HFF-Myc (cell line): Measurements from ENCODE around the gene BTF3L4.

Source experiments
- DNase-seq: peaks from one replicate; pipeline ENCODE4 v3.0.0-alpha.2; 2011; ENCODE audit warnings: low read depth; ENCODE audit errors: extremely low read depth
- H3K4me3 ChIP-seq: replicated peaks from 2 replicates; pipeline ENCODE4 v1.5.1; 2011; ENCODE audit warnings: low read depth, mild to moderate bottlenecking, control low read depth, low read length
- CTCF ChIP-seq: IDR thresholded peaks from 2 replicates; pipeline ENCODE4 v1.5.1; 2012; ENCODE audit warnings: mild to moderate bottlenecking, low read depth, low read length, control low read depth; ENCODE audit errors: missing control alignments

BTF3L4 gene

GRCh38 chr1:52102336-52103013 is 46.4 kb downstream of the BTF3L4 start:
- no peak for DNase-seq
- no peak for TF ChIP-seq CTCF

GRCh38 chr1:52111492-52111891 is 55.4 kb downstream of the BTF3L4 start:
- TF ChIP-seq CTCF: no peak
- no peak for DNase-seq
- no peak overlapping the region for H3K4me3 ChIP-seq

More at GRCh38 chr1:52102336-52103013, 46.4 kb downstream of the BTF3L4 start:
- H3K4me3 ChIP-seq: no peak overlapping the region

- no peak for TF ChIP-seq CTCF
- no peak for DNase-seq
- H3K4me3 ChIP-seq: no peak overlapping the region
Measured at GRCh38 chr1:52112489-52112888, 56.4 kb downstream of the BTF3L4 start.

- no peak for DNase-seq
- H3K4me3 ChIP-seq: no peak overlapping the region
- no peak for TF ChIP-seq CTCF
Measured at GRCh38 chr1:52119301-52120079, 63.4 kb downstream of the BTF3L4 start.

- H3K4me3 ChIP-seq: no peak overlapping the region
- TF ChIP-seq CTCF: no peak
- no peak for DNase-seq
Measured at GRCh38 chr1:52122384-52122783, 66.3 kb downstream of the BTF3L4 start.

- H3K4me3 ChIP-seq: no peak overlapping the region
- DNase-seq: no peak
- TF ChIP-seq CTCF: no peak
Measured at GRCh38 chr1:52123622-52124021, 67.5 kb downstream of the BTF3L4 start.
